ENCODE measurements around the gene PGM5. TPM values are rescaled to one million over a fixed set of nuclear protein-coding genes. Genes with fewer than 3 reads are reported as not detected.

Gene PGM5
- total and polyA plus RNA-seq, 5 experiments from 2014 or later = not detected

DNA sequence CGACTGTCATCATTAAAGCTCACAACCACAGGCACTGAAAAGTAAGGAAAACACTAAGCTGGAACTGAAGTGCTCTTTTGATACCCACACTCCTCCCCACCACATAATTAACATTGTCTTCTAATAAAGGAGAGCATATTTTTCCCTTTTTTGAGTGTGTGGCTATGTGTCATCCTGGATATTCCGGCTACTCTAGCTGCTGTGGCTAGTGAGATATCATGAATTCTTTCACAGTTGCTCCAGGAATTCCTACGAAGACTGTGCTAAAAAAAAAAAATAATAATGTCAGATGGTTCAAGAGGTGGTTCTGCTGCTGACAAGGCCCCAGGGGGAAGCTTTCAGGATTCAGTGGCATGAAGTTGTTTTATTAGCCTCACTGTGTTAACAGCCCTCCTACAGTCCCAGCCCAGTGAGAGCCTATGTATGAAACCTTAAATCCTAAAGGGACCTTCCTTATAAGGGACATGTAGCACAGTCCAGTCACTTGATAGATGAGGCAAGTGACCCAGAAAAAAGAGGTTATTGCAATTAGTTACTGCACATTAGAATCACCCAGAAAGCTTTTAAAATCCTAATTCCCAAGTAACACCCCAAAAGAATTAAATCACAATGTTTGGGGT is 137.7 kb downstream of the PGM5 start:
- H3K4me3 Mint-ChIP-seq = no peak overlapping the region
- H3K4me1 Mint-ChIP-seq = no peaks in the 10 kb centered on the region
- peaks cover 8 to 33% (median 12%) of the 10 kb centered on the region in 5 donors for H3K27me3 Mint-ChIP-seq
- no peaks in the 10 kb centered on the region for H3K9me3 Mint-ChIP-seq
- no peak for ATAC-seq
- no peak overlapping the region for H3K27ac Mint-ChIP-seq
- H3K36me3 Mint-ChIP-seq = no peaks in the 10 kb centered on the region
- DNase-seq = no peak
- POLR2A ChIA-PET = no interaction called here

- Mint-ChIP-seq H3K4me3 (no peak overlapping the region), H3K36me3 (no peaks in the 10 kb centered on the region), H3K27me3 (peaks cover 10 to 36% (median 11%) of the 10 kb centered on the region in 5 donors), H3K27ac (no peak overlapping the region), H3K4me1 (no peaks in the 10 kb centered on the region), H3K9me3 (no peaks in the 10 kb centered on the region)
- POLR2A ChIA-PET = no interaction called here
- DNase-seq (no peak), ATAC-seq (no peak)
These were observed 138.8 kb downstream of the PGM5 start for GRCh38 chr9:68495247-68495646.

DNA sequence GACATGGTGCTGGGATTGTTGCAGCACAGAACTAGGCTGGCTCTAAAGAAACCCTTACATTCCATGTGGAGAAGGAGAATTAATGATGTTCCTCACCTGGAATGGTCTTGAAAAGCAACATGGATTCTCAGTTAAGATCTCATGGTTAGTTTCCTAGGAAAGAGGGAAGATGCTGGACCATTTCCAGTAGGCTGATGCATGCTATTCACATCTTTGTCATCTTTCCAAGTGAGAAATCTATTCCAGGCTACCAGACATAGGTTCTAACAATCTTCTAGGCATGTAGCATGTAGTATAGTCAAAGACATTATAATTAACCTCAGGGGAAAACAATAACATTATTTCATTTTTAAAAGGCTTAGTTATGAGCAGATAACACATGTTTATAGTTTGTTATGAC is 139.9 kb downstream of the PGM5 start:
- H3K4me3 Mint-ChIP-seq = no peak overlapping the region
- no peaks in the 10 kb centered on the region for H3K9me3 Mint-ChIP-seq
- POLR2A ChIA-PET = no interaction called here
- ATAC-seq = no peak
- peaks cover 8 to 43% (median 10%) of the 10 kb centered on the region in 5 donors for H3K27me3 Mint-ChIP-seq
- no peak overlapping the region for H3K27ac Mint-ChIP-seq
- no peaks in the 10 kb centered on the region for H3K36me3 Mint-ChIP-seq
- H3K4me1 Mint-ChIP-seq = no peaks in the 10 kb centered on the region
- no peak for DNase-seq

DNA sequence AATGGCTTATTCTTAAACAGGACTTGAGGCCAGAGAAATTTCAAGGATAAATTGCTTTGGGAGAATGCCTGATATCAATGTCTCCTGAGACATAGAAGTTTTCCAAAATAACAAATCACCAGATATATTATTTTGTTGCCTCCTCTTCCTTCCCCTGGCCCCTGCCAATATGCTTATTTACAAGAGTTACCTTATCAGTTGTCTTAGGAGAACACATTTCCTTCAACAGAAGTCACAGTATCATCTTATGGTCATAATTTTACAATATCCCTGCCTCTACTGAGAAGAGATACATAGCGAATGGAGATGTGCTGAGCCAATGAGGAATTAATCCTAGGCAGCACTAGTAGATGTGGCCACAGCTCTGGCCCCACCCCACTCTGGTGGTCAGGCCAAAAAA is 141.2 kb downstream of the PGM5 start:
- Mint-ChIP-seq H3K36me3 (no peaks in the 10 kb centered on the region), H3K4me3 (no peak overlapping the region), H3K27ac (no peak overlapping the region), H3K27me3 (peaks cover 6 to 31% (median 8%) of the 10 kb centered on the region in 5 donors), H3K9me3 (no peaks in the 10 kb centered on the region), H3K4me1 (no peaks in the 10 kb centered on the region)
- ATAC-seq (no peak), DNase-seq (no peak)
- POLR2A ChIA-PET = no interaction called here

DNA sequence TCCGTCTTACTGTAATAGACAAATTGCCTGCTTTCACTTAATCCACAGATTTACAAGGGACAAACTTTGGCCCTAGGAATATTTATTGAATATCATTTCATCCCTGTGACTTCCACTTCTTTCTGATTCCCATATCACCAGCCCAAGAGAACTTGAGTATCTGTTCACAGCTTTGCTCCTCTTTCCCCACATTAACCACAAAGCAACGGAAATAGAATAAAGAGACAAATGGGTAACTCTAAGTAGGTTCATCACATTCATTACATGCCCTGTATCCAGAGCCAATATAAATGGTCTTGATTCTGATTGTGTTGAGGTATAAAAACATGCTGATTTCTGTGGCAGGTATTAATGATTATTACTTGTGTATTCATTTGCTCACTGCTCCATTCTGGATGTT is 142.4 kb downstream of the PGM5 start:
- peaks cover under 1 to 19% (median 9%) of the 10 kb centered on the region in 5 donors for H3K27me3 Mint-ChIP-seq
- DNase-seq (no peak), ATAC-seq (no peak)
- no peaks in the 10 kb centered on the region for H3K36me3 Mint-ChIP-seq
- no peaks in the 10 kb centered on the region for H3K9me3 Mint-ChIP-seq
- POLR2A ChIA-PET = no interaction called here
- no peak overlapping the region for H3K27ac Mint-ChIP-seq
- no peaks in the 10 kb centered on the region for H3K4me1 Mint-ChIP-seq
- H3K4me3 Mint-ChIP-seq = no peak overlapping the region

DNA sequence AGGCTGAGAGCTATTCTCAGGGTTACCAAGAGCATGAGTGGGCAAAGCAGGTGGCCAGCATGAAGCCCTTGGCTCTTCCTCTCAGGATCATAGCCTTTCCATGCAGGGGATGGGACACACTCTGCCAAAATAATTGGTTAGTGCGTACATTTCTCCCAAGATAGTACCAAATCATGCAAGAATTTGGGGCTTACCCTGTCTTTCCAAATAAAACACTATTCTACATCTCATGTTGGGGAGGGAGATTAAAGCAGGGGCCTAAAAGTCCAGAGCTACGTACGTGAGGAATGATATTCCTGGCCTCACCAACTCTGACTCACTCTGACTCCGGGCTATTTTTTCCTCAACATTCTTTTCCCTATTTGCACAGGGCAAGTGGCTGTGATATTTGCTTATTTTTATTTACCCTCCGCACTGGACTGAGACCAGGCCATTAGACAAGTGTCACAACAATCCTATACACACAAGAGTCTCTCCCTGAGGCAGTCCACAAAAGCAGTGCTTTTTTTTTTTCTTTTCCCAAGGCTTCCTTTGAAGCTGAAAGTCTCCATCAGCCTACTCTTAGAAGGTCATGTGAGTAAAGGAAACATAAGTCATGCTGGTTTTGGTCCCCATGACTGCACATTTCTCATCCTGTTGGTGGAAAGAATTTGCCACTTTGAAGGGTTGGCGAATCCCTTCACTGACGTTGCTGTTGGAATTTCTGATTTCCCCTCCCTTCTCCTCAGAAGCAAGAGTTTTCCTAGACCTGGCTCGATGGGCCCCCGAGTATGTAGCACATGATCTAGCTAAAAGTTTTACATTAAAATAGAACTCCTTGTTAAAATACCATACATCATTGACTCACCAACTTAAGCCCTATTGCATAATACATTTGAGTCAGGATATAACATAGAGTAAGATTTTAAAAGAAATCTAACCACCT is 144.3 kb downstream of the PGM5 start:
- ATAC-seq = no peak
- Mint-ChIP-seq H3K9me3 (no peaks in the 10 kb centered on the region), H3K36me3 (no peaks in the 10 kb centered on the region), H3K4me1 (no peaks in the 10 kb centered on the region), H3K27me3 (peaks cover 3 to 15% (median 11%) of the 10 kb centered on the region in 5 donors), H3K27ac (no peak overlapping the region), H3K4me3 (no peak overlapping the region)
- POLR2A ChIA-PET = no interaction called here
- no peak for DNase-seq

DNA sequence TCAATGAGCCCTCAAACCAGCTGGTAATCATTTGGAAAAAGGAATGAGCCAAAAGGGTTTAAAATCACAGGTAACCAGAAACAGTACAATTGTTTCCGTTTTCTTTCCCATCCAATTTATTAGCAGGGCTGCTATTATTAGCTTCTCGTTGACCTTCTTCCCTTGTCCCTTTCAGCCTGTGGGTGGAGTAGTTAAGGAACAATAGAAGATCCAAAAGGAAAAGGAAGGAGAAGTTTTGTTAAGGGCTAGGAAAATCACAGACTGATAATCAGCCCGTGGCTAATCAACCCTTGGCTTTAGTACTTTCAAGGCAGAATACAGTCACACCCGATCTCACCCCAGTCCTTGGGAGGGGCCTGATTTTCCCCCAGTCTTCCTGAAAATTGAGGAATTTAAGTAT is 145.9 kb downstream of the PGM5 start:
- DNase-seq = no peak
- H3K27ac Mint-ChIP-seq = no peak overlapping the region
- no peak for ATAC-seq
- no peaks in the 10 kb centered on the region for H3K9me3 Mint-ChIP-seq
- H3K36me3 Mint-ChIP-seq = no peaks in the 10 kb centered on the region
- POLR2A ChIA-PET = no interaction called here
- H3K4me1 Mint-ChIP-seq = peaks cover 0 to 5% (median 0%) of the 10 kb centered on the region in 4 donors
- H3K4me3 Mint-ChIP-seq = no peak overlapping the region
- H3K27me3 Mint-ChIP-seq = peaks cover 1 to 15% (median 11%) of the 10 kb centered on the region in 5 donors

- Mint-ChIP-seq H3K36me3 (no peaks in the 10 kb centered on the region), H3K4me3 (no peak overlapping the region), H3K9me3 (peaks cover 0 to 2% (median 0%) of the 10 kb centered on the region in 9 donors), H3K27ac (no peak overlapping the region), H3K27me3 (peaks cover 3 to 14% (median 6%) of the 10 kb centered on the region in 5 donors), H3K4me1 (peaks cover 0 to 5% (median 0%) of the 10 kb centered on the region in 4 donors)
- DNase-seq (no peak), ATAC-seq (no peak)
- POLR2A ChIA-PET = no interaction called here
These were observed 149.4 kb downstream of the PGM5 start for GRCh38 chr9:68505681-68506409.

GRCh38 chr9:68506551-68506950 is 150.1 kb downstream of the PGM5 start:
- Mint-ChIP-seq H3K4me1 (peaks cover 0 to 5% (median 0%) of the 10 kb centered on the region in 4 donors), H3K27me3 (peaks cover 0 to 14% (median 6%) of the 10 kb centered on the region in 5 donors), H3K9me3 (peaks cover 0 to 2% (median 0%) of the 10 kb centered on the region in 9 donors), H3K4me3 (no peak overlapping the region), H3K27ac (no peak overlapping the region), H3K36me3 (no peaks in the 10 kb centered on the region)
- POLR2A ChIA-PET = no interaction called here
- DNase-seq (no peak), ATAC-seq (no peak)

- no peaks in the 10 kb centered on the region for H3K36me3 Mint-ChIP-seq
- ATAC-seq (no peak), DNase-seq (no peak)
- H3K4me3 Mint-ChIP-seq = no peak overlapping the region
- peaks cover 0 to 5% (median 0%) of the 10 kb centered on the region in 4 donors for H3K4me1 Mint-ChIP-seq
- no peak overlapping the region for H3K27ac Mint-ChIP-seq
- peaks cover 0 to 14% (median 6%) of the 10 kb centered on the region in 5 donors for H3K27me3 Mint-ChIP-seq
- POLR2A ChIA-PET = no interaction called here
- H3K9me3 Mint-ChIP-seq = peaks cover 0 to 2% (median 0%) of the 10 kb centered on the region in 9 donors
These were observed 150.9 kb downstream of the PGM5 start for GRCh38 chr9:68507130-68507805.

DNA sequence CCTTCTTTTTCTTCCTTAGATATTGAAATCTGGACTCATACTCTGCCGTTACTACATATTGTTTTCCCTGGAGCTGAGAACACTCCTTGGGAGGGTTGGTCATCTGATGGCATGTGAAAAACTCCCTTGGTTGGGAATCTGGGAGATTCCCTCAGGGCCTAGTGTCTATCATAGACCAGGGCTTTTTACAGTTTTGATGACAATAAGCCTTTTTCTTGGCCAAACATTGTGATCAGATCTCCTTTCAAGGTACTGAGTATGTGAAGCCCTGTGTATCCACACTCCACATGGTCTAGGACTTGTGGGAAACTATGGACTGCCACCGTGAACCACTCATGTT is 151.4 kb downstream of the PGM5 start:
- no peak for ATAC-seq
- no peak overlapping the region for H3K27ac Mint-ChIP-seq

DNA sequence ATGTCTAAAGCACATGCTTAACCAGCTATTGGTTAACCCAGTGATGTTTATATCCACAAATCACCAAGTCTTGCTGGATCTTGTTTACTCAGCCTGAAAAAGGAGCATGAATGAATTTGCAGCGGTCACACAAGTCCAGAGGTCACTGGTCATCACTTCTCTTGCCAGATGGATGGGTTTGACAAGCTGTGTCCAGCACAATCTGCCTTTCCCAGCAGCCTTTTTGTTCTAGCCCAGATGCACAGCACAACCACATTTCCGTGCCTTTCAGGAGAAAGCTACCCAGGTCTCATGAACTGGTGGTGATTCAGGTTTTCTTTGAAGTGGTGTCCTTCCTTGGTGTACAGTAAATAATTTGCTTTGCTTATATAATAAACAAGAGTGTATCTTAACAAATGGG is 152.1 kb downstream of the PGM5 start:
- Mint-ChIP-seq H3K9me3 (peaks cover 0 to 2% (median 0%) of the 10 kb centered on the region in 9 donors), H3K36me3 (no peaks in the 10 kb centered on the region), H3K27ac (no peak overlapping the region), H3K4me3 (no peak overlapping the region), H3K27me3 (peaks cover 0 to 10% (median 8%) of the 10 kb centered on the region in 5 donors), H3K4me1 (peaks cover 0 to 5% (median 0%) of the 10 kb centered on the region in 4 donors)
- no peak for DNase-seq
- POLR2A ChIA-PET = no interaction called here
- no peak for ATAC-seq

More for the DNA sequence above, 151.4 kb downstream of the PGM5 start:
- H3K36me3 Mint-ChIP-seq = no peaks in the 10 kb centered on the region
- POLR2A ChIA-PET = no interaction called here
- DNase-seq = no peak
- no peak overlapping the region for H3K4me3 Mint-ChIP-seq
- peaks cover 0 to 13% (median 8%) of the 10 kb centered on the region in 5 donors for H3K27me3 Mint-ChIP-seq
- peaks cover 0 to 2% (median 0%) of the 10 kb centered on the region in 9 donors for H3K9me3 Mint-ChIP-seq
- peaks cover 0 to 5% (median 0%) of the 10 kb centered on the region in 4 donors for H3K4me1 Mint-ChIP-seq
